Mesenteric fat pad (tissue), 1 donor: Measurements from ENCODE around the gene MELTF. TPM values are rescaled to one million over a fixed set of nuclear protein-coding genes. Genes with fewer than 3 reads are reported as not detected.
"Not testable (repeated sequence)": the region's sequence is repeated elsewhere in the genome, so short reads cannot be mapped to it uniquely, and the experiment has no call there.

Experiments used
- DNase-seq: peaks from one replicate; pipeline ENCODE4 v3.0.0-alpha.2; 2020; ENCODE audit warnings: low spot score
- long read RNA-seq: library from polyadenylated mRNA; unstranded; transcript quantifications from one replicate; pipeline ENCODE4 v2.0.0, GENCODE V29; 2020
- total RNA-seq: library from RNA; stranded (reverse); fragmentation: NEBNext Ultra II Directional; extraction: Animal tissue kit (Norgen Biotek cat#: 25700); gene quantifications from one replicate; pipeline ENCODE4 v1.2.1, GENCODE V29; 2021
- donor health status: DM: yes; HTN: yes; CAD: no.

Gene MELTF
- total RNA-seq, result 28.2 TPM
- long read RNA-seq, transcript MELTF-202 (7 exons, 1,650 nt), result major isoform, 23 of 39 reads
- long read RNA-seq, partial matches to known transcripts, result 5 of 39 reads
- long read RNA-seq, other reads (novel, unspliced or antisense), result 11 of 39 reads

GRCh38 chr3:197029511-197030167 is at the start of gene MELTF:
Gene MELTF, minus strand, starts transcription at chr3:197029817. Its CDS starts 115 bp downstream, at chr3:197029702.
- peak; percentile 90 for DNase-seq

DNA sequence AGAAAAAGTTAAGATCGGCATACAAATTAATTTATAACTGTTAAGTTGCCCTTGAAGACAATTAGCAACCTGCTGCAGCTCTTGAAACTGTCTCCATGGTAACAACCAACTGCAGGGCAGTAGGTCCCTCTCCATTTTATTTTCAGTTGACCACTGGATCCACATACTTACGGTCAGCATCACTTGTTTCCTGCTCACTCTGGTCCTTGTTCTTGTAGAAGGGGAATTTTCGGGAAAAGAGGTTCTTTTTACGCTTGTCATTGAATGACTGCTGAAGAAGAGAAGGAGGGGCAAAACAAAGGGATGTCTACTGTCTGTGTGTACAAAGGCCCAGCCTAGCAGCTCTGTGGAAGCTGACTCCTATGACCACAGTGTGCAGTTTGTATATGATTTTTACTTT is 46.8 kb upstream of the MELTF start:
- DNase-seq, result no peak

GRCh38 chr3:197068077-197068476 is 38.5 kb upstream of the MELTF start:
- no peak for DNase-seq

- no peak for DNase-seq
Observed at GRCh38 chr3:197064771-197065170, 35.2 kb upstream of the MELTF start.

DNA sequence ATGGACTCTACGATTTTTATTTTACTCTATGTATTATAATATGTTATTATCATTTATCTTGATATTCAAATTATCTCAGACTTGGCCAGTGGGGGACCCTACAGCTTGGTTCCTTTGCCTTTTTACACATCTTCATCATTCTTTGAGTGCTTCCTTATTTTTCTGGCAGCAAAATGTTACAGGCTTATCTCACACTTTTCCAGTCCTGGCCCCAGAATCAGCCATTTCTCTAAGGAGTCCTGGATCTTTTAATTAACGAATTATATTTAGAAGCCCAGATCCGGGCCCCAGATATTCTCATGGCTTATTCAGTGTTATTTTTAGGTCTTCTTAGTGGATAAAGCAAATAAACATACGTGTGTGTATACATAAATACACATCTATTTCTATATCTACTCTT is 32.8 kb upstream of the MELTF start:
- DNase-seq, result no peak

DNA sequence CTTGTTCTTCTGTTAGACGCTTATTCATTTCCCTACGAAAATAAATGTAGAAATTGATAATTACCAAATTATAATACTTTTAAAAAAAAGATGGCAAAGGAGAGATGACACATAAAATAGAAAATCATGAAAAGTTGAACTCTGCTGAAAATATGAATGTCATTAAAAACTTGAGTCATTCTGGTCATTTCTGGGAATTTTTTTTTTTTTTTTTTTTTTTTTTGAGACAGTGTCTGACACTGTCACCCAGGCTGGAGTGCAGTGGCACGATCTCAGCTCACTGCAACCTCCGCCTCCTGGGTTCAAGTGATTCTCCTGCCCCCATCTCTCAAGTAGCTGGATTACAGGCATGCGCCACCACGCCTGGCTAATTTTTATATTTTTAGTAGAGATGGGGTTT is 22.0 kb upstream of the MELTF start:
- not testable (repeated sequence) for DNase-seq

GRCh38 chr3:197050511-197050910 is 20.9 kb upstream of the MELTF start:
- no peak for DNase-seq

GRCh38 chr3:197042539-197042938 is 12.9 kb upstream of the MELTF start:
- DNase-seq, result no peak

DNA sequence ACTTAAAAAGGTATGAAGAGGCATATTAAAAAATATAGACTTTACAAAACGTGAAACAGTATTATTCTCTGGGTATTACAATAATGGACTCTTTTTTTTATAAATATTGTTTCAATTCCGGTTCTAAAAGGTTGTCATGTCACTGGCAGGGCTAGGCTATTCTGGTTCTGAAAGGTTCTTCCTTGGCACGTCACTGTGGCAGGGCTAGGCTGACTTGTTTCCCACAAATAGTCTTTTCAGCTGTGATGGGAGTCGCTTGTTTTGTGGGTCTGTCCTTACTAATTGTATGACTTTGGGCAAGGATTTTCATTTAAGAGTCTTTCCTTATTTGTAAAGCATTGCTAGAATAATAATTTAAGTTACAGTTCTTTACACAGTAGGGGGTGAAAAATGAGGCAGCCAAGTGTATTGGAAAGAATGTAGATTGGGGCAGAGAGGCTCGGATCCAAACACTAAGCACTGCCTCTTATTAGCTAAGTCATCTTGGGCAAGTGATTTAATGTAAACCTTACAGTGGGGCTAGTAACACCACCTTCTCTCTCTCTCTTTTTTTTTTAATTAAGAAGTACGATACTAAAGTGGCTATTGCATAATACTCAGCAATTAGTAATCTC is 12.4 kb upstream of the MELTF start:
- DNase-seq, result no peak

- DNase-seq, result no peak
Observed at GRCh38 chr3:197040658-197041057, 11.0 kb upstream of the MELTF start.

DNA sequence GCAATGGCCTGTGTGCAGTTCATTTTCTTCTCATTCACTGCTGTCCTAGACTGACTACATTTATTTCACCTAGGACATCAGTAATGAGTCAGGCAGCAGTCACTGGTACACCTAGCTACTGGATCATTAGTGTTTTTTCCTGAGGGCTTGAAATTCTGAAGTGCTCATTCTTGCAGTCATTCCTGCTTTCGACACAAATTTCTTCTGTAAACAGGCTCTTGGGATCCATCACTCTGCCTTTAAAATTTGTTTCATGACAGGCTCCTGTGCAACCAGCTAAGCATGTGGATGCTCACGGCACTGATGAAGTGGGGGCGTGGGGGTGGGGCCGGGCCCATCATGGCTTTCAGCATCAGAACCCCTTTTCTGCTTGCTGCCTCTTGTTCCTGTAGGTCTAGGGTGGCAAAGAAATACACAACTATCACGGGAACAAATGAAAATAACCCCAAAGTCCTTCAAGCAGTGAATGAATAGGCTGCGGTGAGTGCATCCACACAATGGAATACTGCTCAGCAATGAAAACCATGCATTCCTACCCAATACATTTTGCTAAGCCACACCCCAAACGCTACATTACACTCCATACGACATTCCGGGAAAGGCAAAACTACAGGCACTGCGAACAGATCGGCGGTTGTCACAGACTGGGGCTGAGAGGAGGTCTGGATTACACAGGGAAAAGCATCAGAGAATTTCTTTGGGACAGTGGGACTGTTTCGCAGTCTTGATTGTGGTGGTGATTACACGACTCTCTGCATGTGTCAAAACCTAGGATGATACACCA is 9.3 kb upstream of the MELTF start:
- DNase-seq, result no peak

GRCh38 chr3:197035577-197035976 is 6.0 kb upstream of the MELTF start:
- DNase-seq, result no peak

GRCh38 chr3:197034778-197035177 is 5.2 kb upstream of the MELTF start:
- DNase-seq, result not testable (repeated sequence)

- DNase-seq, result not testable (repeated sequence)
Observed at GRCh38 chr3:197033764-197034163, 4.1 kb upstream of the MELTF start.

DNA sequence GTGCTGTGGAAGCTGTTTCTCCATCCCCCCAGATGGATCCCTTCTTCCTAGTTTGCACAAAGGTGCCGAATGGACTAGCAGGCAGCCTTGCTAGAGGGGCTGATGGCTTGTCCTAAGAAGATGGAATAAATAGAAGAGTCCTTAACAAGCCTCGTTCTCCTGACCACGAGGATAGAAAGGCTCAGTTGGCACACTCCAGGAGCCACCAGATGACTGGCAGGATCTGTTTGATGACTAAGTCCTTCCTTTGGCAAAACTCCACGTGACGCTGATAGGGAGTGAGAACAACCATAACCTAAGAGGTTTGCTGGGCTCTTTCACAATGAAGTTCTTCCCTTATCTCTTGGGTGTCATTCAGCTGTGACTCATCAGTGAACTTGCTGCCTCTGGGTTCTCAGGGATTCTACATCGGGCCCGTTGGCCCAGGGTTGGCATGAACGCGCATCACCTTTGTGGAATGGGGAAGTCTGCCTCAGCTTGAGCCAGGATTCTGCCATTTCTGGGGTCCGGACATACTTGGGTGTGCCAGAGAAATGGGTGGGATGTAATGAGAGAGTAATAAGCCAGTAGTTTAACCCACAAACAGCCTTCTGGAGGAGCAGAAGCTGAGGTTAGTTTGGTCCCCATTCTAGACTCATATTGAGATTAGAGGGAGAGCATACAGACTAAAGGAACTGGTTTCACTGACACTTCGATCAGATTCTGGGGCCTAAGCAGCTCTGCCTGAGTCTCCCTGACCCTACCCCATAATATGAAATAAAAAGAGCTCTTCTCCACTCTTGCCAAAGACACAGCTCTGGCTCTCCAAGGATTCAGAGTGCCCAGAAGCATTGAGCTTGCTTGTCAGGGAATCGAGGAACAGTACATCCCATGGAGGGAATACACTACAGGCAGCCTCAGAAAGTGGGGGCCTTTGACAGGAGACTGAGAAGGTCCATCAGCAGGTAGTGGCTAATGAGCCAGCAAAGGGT is 2.0 kb upstream of the MELTF start:
- DNase-seq, result peak; percentile 88

DNA sequence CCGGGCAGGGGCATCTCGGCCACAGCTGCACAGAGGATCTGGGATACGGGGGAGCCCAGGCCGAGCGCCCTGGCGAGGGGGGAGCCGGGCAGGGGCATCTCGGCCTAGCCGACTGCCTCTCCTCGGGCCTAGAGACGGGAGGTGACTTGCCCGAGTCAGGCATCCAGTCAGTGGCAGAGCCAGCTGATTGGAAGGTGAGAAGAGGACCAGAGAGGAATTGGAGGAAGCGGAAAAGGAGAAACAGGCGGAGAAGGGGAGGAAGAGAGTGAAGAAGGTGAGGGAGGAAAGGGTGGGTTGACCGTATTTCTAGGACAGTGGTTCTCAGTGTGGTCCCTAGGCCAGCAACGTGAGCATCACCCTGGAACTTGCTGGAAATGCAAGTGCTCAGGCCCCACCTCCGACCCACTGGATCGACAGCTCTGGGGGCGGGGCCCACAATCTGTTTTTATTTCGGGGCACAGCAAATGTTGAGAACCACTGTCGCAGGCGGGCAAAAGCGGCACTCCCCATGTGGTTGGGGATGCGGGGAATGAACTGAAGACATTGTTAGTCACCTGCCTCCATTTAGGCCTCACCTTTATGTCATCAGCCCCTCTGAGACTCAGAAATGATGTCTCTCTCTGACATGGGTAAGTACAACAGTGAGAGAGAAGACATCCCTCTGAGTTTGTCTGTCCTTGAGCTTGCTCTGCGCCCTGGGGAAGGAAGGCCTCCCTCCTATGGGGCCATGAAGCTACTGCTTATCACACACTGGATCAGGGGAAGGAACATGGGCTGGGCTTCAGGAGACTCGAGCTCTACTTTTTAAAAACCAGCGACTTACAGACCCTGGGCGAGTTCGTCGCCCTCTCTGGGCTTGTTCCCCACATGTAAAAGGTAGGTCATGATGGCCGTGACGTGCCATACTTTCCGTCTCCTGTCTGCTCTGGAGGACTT is 1.0 kb upstream of the MELTF start:
- DNase-seq, result peak; percentile 89

DNA sequence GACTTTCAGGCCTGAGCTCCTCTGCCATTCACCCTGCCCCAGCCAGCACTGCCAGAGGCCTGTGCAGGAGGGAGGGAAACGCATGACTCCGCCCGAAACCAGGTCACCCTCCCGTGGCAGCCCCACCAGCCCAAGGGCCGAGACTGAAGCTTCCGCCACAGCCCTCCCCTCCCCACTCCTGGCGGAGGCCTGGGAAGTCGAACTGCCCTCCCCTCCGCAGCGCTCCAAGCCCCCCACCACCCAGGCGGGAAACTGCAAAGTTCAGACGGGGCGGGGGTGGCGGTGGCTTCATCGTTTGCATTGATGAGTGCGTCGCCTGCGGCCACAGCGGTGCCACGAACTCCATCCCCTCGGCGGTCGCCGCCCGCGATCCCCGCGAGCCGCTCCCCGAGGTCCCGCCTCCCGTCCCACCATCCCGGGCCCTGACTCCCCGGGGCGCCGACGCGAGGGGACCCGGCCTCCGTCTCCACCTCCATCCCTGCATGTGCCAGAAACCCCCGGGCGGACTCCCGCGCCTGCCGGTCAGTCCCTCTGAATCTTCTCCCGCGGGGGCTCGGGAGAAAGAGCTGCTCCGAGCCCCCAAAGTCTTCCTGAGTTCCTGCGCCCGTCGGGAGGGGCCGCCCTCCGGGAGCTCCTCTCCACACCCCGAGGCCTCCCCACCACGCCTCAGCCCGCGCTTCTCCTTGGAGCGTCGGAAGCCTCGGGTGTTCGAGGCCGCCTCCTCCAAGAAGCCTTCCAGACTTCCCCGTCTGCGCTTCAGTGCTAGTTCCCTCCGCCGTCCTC is 698 bp downstream of the MELTF start:
- DNase-seq, result peak; percentile 90

- DNase-seq, result peak; percentile 89
Observed at GRCh38 chr3:197027896-197028727, 1.5 kb downstream of the MELTF start.
